Inflammatory macrophage (primary cell): ENCODE measurements around the gene CNOT4.
"Not testable (repeated sequence)": the region's sequence is repeated elsewhere in the genome, so short reads cannot be mapped to it uniquely, and the experiment has no call there.

Experiments used
- DNase-seq, 2 donors: peaks; one replicate each; pipeline ENCODE4 v3.0.0-alpha.2; 2020 to 2022

Gene CNOT4

GRCh38 chr7:135359615-135360014, 150.3 kb downstream of the CNOT4 start:
- DNase-seq, result no peak

GRCh38 chr7:135355377-135356048, 154.4 kb downstream of the CNOT4 start:
- DNase-seq, result no peak

- no peak for DNase-seq
Measured at GRCh38 chr7:135353832-135354231, 156.1 kb downstream of the CNOT4 start.

GRCh38 chr7:135352285-135352684, 157.6 kb downstream of the CNOT4 start:
- no peak for DNase-seq

DNA sequence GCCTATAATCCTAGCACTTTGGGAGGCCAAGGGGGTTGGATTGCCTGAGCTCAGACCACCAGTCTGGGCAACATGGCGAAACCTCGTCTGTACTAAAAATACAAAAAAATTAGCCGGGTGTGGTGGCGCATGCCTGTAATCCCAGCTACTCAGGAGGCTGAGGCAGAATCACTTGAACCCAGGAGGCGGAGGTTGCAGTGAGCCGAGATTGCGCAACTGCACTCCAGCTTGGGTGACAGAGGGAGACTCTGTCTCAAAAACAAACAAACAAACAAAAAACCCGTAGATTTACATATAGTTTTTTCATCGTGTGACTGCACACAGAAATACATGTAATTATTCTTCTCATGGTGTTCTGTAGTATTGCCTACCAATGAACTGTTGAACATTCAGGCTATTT, 158.8 kb downstream of the CNOT4 start:
- not testable (repeated sequence) for DNase-seq

DNA sequence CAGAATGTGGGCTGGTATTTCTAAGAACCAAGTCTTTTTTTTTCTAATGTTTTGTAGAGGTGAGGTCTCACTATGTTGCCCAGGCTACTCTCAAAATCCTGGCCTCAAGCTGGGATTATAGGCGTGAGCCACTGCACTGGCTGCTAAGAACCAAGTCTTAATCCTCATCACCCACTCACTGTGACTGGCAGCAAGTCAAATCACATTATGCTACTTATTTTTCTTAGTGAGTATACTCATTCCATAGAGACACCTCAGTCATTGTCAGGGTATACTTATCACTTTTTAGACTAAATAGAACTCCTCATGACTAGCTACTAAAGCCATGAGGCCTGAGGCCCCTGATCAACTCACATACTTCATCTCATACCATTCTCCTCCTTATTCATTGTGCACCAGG, 160.2 kb downstream of the CNOT4 start:
- DNase-seq, result no peak

GRCh38 chr7:135348493-135348892, 161.4 kb downstream of the CNOT4 start:
- no peak for DNase-seq

DNA sequence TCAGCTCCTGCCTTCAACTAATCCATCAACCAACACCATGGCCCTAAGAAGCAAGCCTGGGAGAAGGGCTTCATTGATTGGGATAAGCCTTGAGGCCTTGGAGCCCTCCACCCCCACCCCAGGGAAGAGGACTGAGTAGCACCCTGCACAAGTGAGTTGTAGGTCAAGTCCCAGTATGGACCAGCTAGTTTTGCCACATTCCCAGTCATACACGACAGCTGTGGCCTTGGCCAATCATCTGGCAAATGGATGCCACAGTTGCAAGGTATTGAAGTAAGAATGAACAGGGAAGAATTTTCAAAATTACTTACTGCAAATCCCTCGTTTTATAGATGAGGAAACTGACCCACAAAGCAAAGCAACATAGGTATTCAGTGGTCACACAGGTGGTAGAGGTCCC, 166.5 kb downstream of the CNOT4 start:
- no peak for DNase-seq

GRCh38 chr7:135342887-135343286, 167.0 kb downstream of the CNOT4 start:
- DNase-seq, result no peak

DNA sequence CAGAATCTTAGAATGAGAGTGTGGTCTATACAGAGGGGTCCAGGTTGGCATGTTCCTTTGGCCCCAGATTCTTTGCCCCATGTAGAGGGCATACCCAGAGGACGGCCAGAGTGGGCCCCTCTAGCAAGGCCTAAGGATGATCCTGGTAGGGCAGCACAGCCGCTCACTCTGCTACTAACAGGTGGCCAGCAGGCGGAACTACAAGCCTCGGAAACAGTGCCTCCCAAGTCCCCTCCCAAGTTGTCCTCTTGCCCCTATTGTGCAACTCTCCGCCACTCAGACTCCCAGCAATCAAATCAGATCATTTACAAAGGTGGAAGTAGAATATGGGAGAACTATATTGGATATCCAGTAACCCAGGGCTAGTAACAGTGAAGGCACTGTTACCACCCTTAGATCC, 168.9 kb downstream of the CNOT4 start:
- DNase-seq, result no peak

- no peak for DNase-seq
Measured at GRCh38 chr7:135337977-135338550, 171.8 kb downstream of the CNOT4 start.

DNA sequence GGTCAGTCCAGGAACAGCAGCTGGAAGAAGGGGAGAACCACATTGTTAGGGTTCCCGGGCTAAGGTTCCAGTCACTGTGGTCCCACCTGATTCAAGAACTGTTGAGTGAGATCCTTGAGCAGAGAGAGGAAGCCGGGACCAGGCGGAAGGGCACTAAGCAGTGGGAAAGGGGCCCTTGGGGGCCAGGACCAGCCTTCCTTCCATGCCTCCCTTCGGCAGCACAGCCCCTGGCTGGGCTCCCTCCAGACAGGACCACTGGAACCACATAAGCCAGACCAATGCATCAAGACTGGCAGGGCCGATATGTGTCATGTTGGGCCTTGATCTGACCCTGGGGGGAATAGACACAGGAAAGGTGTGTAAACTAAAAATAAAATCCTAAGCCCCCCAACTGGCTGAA, 172.4 kb downstream of the CNOT4 start:
- no peak for DNase-seq

- DNase-seq, result peak in 1 of 2 donors; percentile 14
Measured at GRCh38 chr7:135335628-135336139, 174.2 kb downstream of the CNOT4 start.

DNA sequence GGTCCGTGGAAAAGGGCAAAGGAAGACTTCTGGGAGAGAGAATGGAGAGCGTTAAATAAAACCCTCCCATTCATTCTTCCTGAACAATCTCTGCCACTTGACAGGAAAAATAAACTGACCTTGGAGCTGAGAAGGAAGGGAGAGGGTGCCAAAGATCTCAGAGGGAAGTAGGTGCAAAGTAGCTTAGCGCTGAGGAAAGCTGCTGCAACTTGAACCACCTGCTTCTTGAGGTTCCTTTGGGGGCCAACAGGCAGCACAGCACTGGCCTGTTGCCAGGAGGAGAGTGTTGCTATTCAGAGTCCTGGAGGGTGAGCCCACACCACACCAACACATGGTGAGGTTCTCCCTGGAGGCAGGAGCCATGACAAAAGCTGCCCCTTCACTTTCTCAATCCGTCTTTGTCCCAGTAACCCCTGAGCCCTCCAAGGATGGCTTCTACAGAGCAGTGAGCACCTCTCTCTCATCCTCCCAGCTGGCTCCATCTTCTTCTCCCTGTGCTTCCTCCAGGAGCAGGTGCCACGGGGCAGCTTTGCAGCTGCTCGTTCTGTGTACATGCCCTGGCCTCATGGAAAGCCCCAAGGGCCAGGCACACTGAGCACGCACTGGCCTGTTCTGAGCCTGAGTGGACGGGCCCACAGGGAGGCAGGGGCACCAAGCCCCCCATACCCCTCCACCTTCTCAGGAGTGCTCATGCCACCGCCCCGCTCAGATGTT, 174.9 kb downstream of the CNOT4 start:
- no peak for DNase-seq

- DNase-seq, result no peak
Measured at GRCh38 chr7:135333946-135334345, 176.0 kb downstream of the CNOT4 start.

DNA sequence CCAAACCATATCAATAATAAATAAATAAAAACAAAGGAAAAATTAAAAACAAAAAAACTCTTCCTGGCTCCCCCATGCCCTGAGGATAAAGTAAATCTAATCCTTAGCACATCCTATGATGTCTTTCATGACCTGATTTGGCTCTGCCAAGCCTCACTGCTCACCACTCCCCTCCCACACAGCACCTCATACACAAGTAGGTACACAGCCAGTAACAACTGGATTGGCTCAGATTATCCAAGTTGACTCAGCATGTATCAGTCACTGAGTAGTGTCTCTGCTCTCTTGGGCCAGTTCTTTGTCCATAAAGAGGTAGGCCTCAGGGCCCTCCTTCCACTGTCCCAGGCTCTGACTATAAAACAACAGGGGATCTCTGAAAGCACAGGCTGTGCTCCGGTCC, 176.7 kb downstream of the CNOT4 start:
- no peak for DNase-seq

DNA sequence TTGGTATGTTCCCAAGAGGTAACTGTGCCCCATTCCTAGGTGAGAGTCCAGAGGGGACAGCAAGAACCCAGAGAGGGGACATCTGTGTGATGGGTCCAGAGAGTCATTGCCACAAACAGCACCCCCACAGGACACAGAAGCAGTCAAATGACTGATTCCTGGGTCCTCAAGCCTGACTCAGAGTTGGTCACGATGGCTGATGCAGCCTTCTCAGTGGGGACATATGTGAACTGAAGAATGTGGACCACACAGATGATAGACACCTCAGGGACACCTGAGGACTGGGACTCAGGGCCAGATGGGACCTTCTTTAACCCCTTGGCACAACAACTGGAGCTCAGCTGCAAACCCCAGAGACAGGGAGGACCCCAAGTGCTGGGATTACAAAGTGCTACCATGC, 179.8 kb downstream of the CNOT4 start:
- DNase-seq, result no peak

GRCh38 chr7:135328526-135328925, 181.4 kb downstream of the CNOT4 start:
- DNase-seq, result no peak

DNA sequence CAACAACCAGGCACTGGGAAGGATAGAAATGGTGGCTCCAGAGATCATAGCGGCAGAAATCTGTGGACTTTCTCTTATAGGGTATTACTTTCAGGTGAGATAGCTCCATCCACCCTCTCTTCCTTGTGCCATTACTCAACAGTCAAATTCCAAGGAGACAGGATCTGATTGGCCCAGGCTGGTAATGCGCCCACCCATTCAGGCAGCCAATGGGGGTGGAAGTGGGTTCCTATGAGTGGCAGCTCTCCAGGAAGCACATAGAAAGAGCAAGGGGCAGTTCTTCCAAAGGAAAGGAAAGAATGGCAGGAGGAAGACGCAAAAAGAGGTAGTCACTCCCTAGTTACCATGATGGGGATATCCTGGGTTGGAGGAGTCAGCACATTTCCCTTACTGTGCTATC, 181.8 kb downstream of the CNOT4 start:
- DNase-seq, result no peak

GRCh38 chr7:135327458-135327857, 182.4 kb downstream of the CNOT4 start:
- DNase-seq, result no peak

DNA sequence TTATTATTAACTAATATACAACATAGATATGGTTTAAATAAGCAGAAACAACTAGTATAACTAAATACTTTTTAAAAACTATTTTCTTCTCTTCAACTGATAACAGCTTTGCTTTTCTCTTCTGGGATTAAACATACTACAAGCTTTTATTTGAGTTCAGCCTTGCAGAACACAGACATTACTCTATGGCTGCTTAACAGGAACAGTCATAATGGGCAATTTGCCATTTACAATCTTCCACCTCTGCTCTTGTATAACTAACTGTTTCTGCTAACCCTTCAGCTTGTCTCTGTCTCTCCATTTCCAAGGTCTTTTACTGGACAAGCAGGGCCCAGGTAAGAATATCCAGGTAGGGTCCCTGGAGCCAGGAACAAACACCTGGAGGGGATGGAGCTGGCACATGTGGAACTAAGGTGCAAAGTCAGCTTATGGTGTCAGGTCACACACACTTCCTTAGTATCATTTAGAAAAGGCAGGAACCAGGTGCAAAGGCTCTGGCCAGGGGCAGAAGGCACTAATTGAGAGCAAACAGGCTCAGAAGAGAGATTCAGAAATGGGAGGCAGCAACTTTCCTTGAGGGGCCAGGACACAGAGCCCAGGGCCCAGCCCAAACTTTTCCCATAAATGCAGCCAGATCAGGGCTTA, 183.1 kb downstream of the CNOT4 start:
- DNase-seq, result no peak

DNA sequence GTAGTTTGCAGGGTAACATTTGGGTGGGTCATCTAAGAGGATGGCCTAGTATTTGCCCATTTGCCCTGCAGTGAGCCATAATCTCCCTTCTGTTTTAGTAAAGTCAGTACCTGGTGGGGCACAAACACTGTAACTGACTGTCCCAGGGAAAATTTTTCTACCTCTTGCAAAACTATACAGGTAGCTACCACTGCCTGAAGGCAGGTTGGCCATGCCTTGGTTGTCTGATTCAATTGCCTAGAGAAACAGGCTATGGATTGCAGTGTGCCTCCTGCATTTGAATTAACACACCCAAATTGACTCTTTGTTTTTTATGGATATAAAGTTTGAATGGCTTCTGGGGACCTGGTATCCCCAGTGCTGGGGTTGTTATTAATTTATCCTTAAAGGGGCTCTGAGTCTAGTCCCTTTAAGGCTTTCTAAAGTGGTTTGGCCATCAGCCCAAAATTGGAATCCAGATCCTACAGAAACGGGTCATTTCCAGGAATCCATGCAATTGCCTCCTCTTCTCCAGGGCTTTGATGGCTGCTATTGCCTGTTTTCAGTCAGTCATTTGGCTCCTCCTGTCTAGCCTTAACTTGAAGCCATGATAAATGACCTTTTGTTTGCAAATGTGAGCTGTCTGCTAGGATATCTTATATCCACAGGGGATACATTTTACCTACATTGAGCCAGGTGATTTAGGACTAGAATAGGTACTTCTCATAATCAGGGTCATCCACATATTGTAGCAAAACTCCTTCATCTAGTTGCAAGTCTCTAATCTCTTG, 187.1 kb downstream of the CNOT4 start:
- no peak for DNase-seq

- DNase-seq, result peak; percentile 42 to 45
Measured at GRCh38 chr7:135321556-135321955, 188.3 kb downstream of the CNOT4 start.
